Common myeloid progenitor, CD34-positive (primary cell): ENCODE data around the gene ADAMTSL5.
"Not testable (repeated sequence)": the region's sequence is repeated elsewhere in the genome, so short reads cannot be mapped to it uniquely, and the experiment has no call there.

Experiments
- CTCF ChIA-PET: fragments of 350-600 bp; sonication (Branson Sonifier 250); formaldehyde crosslinking; loops from one replicate; lab custom pipeline; 2021; ENCODE audit warnings: antibody characterized with exemption; lab: Charles Lee
- POLR2A ChIA-PET: fragments of 350-600 bp; sonication (Branson Sonifier 250); formaldehyde crosslinking; loops from one replicate; lab custom pipeline; 2021; ENCODE audit warnings: antibody characterized with exemption; lab: Charles Lee
- DNase-seq, 3 donors: peaks; one replicate each; pipeline versions ENCODE4 v3.0.0 to v3.0.0-alpha.2; 2013
- H3K27ac ChIP-seq, 2 experiments: 1 replicate in 1 of 2; 2 replicates in 1 of 2; pipeline ENCODE4 v1.7.0; 2013; ENCODE audit warnings: inconsistent platforms in 2 of 2, low read length in 2 of 2, mild to moderate bottlenecking in 2 of 2, low read depth in 1 of 2, moderate library complexity in 1 of 2; ENCODE audit not compliant: severe bottlenecking in 2 of 2, insufficient read depth in 1 of 2, poor library complexity in 1 of 2
- H3K27me3 ChIP-seq, 5 experiments: replicated peaks in 2 of 5; 1 replicate in 3 of 5; 2 replicates in 2 of 5; pipeline versions ENCODE4 v1.6.1 to v1.7.0; 2013; ENCODE audit warnings: low read length in 4 of 5, mild to moderate bottlenecking in 2 of 5, moderate library complexity in 2 of 5, inconsistent platforms in 1 of 5; ENCODE audit not compliant: insufficient read depth in 5 of 5, control insufficient read depth in 4 of 5
- H3K36me3 ChIP-seq, 4 experiments: 1 replicate in 2 of 4; 2 replicates in 2 of 4; pipeline versions ENCODE4 v1.6.1 to v1.7.0; 2013; ENCODE audit warnings: low read length in 3 of 4, control low read depth in 1 of 4, mild to moderate bottlenecking in 1 of 4; ENCODE audit not compliant: control insufficient read depth in 4 of 4, insufficient read depth in 4 of 4
- H3K4me1 ChIP-seq, 4 experiments: 1 replicate in 3 of 4; 2 replicates in 1 of 4; pipeline versions ENCODE4 v1.6.1 to v1.7.1; 2013; ENCODE audit warnings: low read length in 3 of 4, mild to moderate bottlenecking in 3 of 4, control low read depth in 1 of 4, inconsistent platforms in 1 of 4, moderate library complexity in 1 of 4; ENCODE audit not compliant: control insufficient read depth in 4 of 4, insufficient read depth in 4 of 4; ENCODE audit errors: control extremely low read depth in 1 of 4
- H3K4me3 ChIP-seq, 7 experiments: 1 replicate in 4 of 7; 2 replicates in 3 of 7; pipeline versions ENCODE4 v1.5.1 to v1.7.0; 2013; ENCODE audit warnings: mild to moderate bottlenecking in 7 of 7, low read length in 6 of 7, moderate library complexity in 6 of 7, inconsistent platforms in 2 of 7, low read depth in 2 of 7, control low read depth in 1 of 7; ENCODE audit not compliant: insufficient read depth in 4 of 7, control insufficient read depth in 1 of 7; ENCODE audit errors: extremely low read depth in 1 of 7
- H3K9me3 ChIP-seq, 5 experiments: 1 replicate in 4 of 5; 2 replicates in 1 of 5; pipeline versions ENCODE4 v1.6.1 to v1.7.1; 2013; ENCODE audit warnings: low read length in 4 of 5, mild to moderate bottlenecking in 2 of 5, inconsistent platforms in 1 of 5, low read depth in 1 of 5, moderate library complexity in 1 of 5; ENCODE audit not compliant: control insufficient read depth in 4 of 5, insufficient read depth in 2 of 5; ENCODE audit errors: control extremely low read depth in 1 of 5
- WGBS: methylation state at CpG from one replicate; pipeline ENCODE4 v1.1.5; 2013; ENCODE audit not compliant: insufficient coverage; 5-methylcytosine and 5-hydroxymethylcytosine counted together

The ADAMTSL5 gene

DNA sequence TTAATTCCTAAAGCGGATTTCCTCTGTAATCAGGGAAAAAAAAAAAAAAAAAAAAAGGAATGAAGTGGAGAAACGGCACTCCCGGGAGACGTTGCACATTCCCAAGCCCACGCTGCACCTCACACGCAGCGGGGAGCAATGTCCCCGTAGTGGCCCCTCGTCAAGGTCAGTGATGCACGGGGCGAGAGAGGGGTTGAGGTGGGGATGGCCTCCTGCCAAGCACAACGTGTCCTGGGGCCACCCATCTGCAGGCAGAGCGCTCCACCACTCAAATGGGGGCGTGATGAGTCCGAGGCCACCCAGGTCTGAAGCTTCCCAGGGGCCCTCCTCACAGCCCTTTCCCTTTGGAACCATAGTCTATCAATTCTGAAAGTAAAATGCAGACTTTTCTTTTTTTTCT lies 26.2 kb upstream of the ADAMTSL5 start:
- Histone ChIP-seq H3K36me3 (no peaks in the 10 kb centered on the region), H3K4me3 (no peak overlapping the region), H3K9me3 (no peaks in the 10 kb centered on the region), H3K27ac (no peak overlapping the region), H3K27me3 (peaks cover 2 to 50% (median 7%) of the 10 kb centered on the region in 5 experiments), H3K4me1 (no peaks in the 10 kb centered on the region)
- ChIA-PET CTCF (no interaction called here), POLR2A (no interaction called here)
- WGBS = 67% methylated on average over 10 of the region's 15 CpGs
- no peak for DNase-seq

DNA sequence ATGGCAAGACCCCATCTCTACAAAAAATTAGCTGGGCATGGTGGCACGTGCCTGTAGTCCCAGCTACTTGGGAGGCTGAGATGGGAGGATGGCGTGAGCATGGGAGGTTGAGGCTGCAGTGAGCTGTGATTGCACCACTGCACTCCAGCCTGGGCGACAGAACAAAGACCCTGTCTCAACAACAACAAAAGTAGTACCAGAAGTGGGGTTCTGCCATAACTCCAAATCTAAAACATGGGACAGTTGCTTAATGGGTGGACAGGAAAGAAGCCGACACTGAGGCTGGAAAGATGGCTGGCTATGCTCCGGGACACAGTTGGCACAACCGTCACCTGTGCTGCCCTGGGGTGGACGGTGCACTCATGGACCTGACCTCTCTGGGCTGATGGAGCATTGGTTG lies 22.9 kb upstream of the ADAMTSL5 start:
- H3K9me3 ChIP-seq, H3K27ac ChIP-seq, H3K4me1 ChIP-seq, H3K36me3 ChIP-seq, H3K4me3 ChIP-seq, DNase-seq: not testable (repeated sequence)
- WGBS = 100% methylated on average over 6 of the region's 7 CpGs
- CTCF ChIA-PET = interaction anchor here (0.6 to 0.9 kb wide), 2 partner anchors 10 to 21 kb away, joined by 3 read pairs; no protein-coding TSS in a partner anchor
- POLR2A ChIA-PET = interaction anchor here (0.6 kb wide), 1 partner anchor 57 kb away, joined by 3 read pairs; the partner anchor contains the start of gene MBD3
- peaks cover 0 to 32% (median 5%) of the 10 kb centered on the region in 5 experiments for H3K27me3 ChIP-seq

DNA sequence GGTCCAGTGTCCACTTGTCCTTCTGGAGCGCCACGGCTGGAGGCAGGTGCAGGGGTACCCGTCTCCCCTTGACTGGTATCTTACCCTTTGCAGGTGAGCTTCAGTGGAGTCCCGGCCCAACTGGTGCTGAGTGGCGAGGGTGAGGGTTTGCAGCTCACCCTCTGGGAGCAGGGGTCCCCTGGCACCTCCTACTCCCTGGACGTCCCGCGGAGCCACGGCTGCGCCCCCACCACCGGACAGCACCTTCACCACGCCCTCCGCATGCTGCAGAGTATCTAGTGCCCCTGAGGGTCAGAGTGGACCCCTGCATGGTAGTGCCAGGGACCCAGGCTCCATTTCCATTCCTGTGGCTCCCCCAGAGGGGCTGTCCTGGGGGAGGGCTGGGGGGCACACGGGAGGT lies 22.2 kb upstream of the ADAMTSL5 start:
- Histone ChIP-seq H3K4me3 (no peak overlapping the region), H3K4me1 (no peaks in the 10 kb centered on the region), H3K27me3 (peaks cover 0 to 27% (median 5%) of the 10 kb centered on the region in 5 experiments), H3K36me3 (no peaks in the 10 kb centered on the region), H3K27ac (no peak overlapping the region), H3K9me3 (no peaks in the 10 kb centered on the region)
- POLR2A ChIA-PET = interaction anchor here (0.6 kb wide), 1 partner anchor 1023 kb away, joined by 3 read pairs; no protein-coding TSS in a partner anchor
- CTCF ChIA-PET = no interaction called here
- WGBS = 83% methylated on average over 14 of the region's 14 CpGs
- DNase-seq = no peak

DNA sequence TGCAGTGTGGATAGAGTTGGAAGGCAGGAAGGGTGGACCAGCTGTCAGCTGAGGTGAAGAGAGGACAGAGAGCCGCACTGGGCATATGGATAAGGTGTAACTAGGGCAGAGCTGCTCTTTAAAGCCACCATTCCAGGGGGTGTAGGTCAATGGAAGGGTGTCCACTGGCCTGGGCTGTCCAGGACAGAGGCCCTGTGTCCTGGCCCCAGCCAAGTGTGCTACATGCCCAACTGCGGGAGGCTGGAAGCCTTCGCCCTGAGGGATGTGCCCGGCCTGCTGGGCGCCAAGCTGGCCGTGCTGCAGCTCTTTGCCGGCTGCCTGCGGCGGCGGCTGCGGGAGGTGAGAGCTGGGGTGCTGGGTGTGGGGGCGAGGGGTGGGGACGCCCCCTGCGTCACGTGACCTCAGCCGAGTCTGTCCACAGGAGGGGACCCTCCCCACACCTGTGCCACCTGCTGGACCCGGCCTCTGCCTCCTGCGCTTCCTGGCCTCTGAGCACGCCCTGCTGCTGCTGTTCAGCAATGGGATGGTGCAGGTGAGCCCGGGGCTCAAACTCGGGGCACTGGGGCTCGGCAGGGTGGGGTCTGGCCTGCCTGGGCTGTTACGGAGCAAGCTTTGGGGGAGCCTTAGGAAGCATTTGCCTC lies 20.8 kb upstream of the ADAMTSL5 start:
- 83% methylated on average over 10 of the region's 23 CpGs for WGBS

DNA sequence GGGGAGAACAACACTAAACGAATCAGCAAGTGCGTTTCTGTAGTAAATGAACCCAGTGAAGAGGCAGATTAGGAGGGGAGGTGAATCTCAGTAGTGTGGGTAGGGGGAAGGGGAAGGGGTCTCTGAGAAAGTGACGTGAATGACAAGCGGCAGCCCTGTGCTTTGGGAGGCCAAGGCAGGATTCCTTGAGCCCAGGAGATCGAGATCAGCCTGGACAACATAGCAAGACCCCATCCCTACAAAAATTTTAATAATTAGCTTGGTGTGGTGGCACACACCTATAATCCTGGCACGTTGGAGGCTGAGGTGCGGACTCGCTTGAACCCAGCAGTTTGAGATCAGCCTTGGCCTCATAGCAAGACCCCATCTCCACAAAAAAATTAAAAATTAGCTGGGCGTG lies 19.2 kb upstream of the ADAMTSL5 start:
- Histone ChIP-seq H3K4me1 (no peaks in the 10 kb centered on the region), H3K9me3 (no peaks in the 10 kb centered on the region), H3K27me3 (peaks cover 0 to 22% (median 2%) of the 10 kb centered on the region in 5 experiments), H3K36me3 (no peaks in the 10 kb centered on the region), H3K4me3 (no peak overlapping the region), H3K27ac (no peak overlapping the region)
- CTCF ChIA-PET = no interaction called here
- POLR2A ChIA-PET = no interaction called here
- DNase-seq = no peak
- 80% methylated on average over 3 of the region's 9 CpGs for whole genome bisulfite sequencing

More for the DNA sequence above, 20.8 kb upstream of the ADAMTSL5 start:
- no peaks in the 10 kb centered on the region for H3K36me3 ChIP-seq
- no peaks in the 10 kb centered on the region for H3K9me3 ChIP-seq
- H3K27me3 ChIP-seq = peaks cover 0 to 25% (median 3%) of the 10 kb centered on the region in 5 experiments
- POLR2A ChIA-PET = no interaction called here
- CTCF ChIA-PET = no interaction called here
- no peak for DNase-seq
- H3K4me1 ChIP-seq = no peaks in the 10 kb centered on the region
- H3K4me3 ChIP-seq = no peak overlapping the region
- no peak overlapping the region for H3K27ac ChIP-seq

DNA sequence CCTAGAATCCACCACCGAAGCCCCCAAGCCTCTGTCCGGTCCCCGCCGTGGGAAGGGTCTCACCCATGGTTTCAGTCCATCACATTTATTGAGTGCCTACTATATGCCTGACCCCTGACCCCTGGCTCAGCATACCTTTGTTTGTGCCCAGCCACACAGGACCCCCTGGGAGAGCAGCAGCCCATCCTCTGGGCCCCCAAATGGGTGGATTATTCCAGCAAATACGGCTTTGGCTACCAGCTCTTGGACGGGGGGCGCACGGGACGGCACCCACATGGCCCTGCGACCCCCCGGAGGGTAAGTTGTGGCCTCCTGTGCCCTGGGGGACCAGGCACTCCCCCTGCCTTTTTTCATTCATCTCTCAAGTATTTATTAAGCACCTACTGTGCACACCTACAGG lies 18.8 kb upstream of the ADAMTSL5 start:
- H3K4me3 ChIP-seq = no peak overlapping the region
- CTCF ChIA-PET = no interaction called here
- H3K9me3 ChIP-seq = no peaks in the 10 kb centered on the region
- H3K27ac ChIP-seq = no peak overlapping the region
- 89% methylated on average over 11 of the region's 11 CpGs for WGBS
- H3K36me3 ChIP-seq = no peaks in the 10 kb centered on the region
- no peak for DNase-seq
- H3K4me1 ChIP-seq = no peaks in the 10 kb centered on the region
- peaks cover 0 to 26% (median 2%) of the 10 kb centered on the region in 5 experiments for H3K27me3 ChIP-seq
- POLR2A ChIA-PET = no interaction called here

DNA sequence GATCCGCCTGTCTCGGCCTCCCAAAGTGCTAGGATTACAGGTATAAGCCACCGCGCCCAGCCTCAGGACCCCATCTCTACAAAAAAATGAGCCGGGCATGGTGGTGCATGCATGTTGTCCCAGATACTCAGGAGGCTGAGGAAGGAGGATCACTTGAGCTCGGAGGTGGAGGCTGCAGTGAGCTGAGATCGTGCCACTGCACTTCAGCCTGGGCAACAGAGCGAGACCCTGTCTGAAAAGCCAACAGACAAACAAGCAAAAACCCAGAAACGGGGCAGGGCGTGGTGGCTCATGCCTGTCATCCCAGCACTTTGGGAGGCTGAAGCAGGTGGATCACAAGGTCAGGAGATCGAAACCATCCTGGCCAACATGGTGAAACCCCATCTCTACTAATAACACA lies 18.0 kb upstream of the ADAMTSL5 start:
- H3K9me3 ChIP-seq, H3K36me3 ChIP-seq, CTCF ChIA-PET, DNase-seq, POLR2A ChIA-PET, H3K27ac ChIP-seq, H3K4me3 ChIP-seq, H3K4me1 ChIP-seq: not testable (repeated sequence)
- H3K27me3 ChIP-seq = peaks cover 0 to 33% (median 2%) of the 10 kb centered on the region in 5 experiments
- 97% methylated on average over 7 of the region's 11 CpGs for WGBS
